ENCODE data around the gene PATJ. TPM values are rescaled to one million over a fixed set of nuclear protein-coding genes. Genes with fewer than 3 reads are reported as not detected.
A peak's percentile ranks its signal among the peaks of the same experiment; 100 is the strongest.

PATJ gene
- total and polyA plus RNA-seq, 2 experiments from 2014 or later: 35.3 to 68.4 TPM

DNA sequence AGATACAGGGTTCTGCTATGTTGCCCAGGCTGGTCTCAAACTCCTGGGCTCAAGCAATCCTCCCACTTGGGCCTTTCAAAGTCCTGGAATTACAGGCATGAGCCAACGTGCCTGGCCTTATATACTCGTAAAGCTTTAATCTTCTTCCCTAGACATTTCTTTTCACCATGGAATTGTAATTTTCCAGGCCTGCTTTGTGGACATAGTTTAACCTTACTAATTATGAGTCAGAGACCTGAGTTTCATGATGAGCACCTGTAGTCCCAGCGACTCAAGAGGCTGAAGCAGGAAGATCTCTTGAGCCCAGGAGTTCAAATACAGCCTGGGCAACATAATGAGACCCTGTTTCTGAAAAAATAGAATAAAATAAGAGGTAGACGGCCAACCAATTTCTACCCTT is 12.3 kb downstream of the PATJ start:
- peaks cover 2% of the 10 kb centered on the region for H3K27me3 Mint-ChIP-seq (ENCODE audit: insufficient read depth, low read depth, poor library complexity)
- Histone ChIP-seq H3F3A (replicated peaks; ENCODE audit: low read depth) (peaks cover 4% of the 10 kb centered on the region; the same call in 1 of the 2 replicates), H3K36me3 (ENCODE audit: insufficient read depth) (no peaks in the 10 kb centered on the region), H3K4me2 (no peak overlapping the region), H3K27ac (ENCODE audit: low read depth) (peak overlapping the region; percentile 77), H3K4me1 (ENCODE audit: insufficient read depth) (peaks cover 27% of the 10 kb centered on the region), H3K4me3 (no peak overlapping the region), H3K79me2 (replicated peaks; ENCODE audit: insufficient read depth) (peaks cover 100% of the 10 kb centered on the region), H4K20me1 (replicated peaks; ENCODE audit: insufficient read depth) (peaks cover 7% of the 10 kb centered on the region; the same call in 1 of the 2 replicates), H2AFZ (no peak overlapping the region), H3K27me3 (ENCODE audit: insufficient read depth) (no peaks in the 10 kb centered on the region), H3K9me2 (ENCODE audit: insufficient read depth) (no peaks in the 10 kb centered on the region)
- ATAC-seq: no peak
- H3K4me1 Mint-ChIP-seq: peaks cover 21% of the 10 kb centered on the region
- no peak overlapping the region for H3K27ac Mint-ChIP-seq
- H3K9me3 Mint-ChIP-seq: no peaks in the 10 kb centered on the region
- no peak for DNase-seq (ENCODE audit: low spot score)
- TF ChIP-seq NANOG (IDR thresholded peaks at IDR 0.05; ENCODE audit: borderline replicate concordance) (no peak), JUNB (IDR thresholded peaks at IDR 0.05; ENCODE audit: unreplicated experiment) (no peak)
- H3K36me3 Mint-ChIP-seq (ENCODE audit: low read depth): no peaks in the 10 kb centered on the region
- H3K4me3 Mint-ChIP-seq: no peak overlapping the region

DNA sequence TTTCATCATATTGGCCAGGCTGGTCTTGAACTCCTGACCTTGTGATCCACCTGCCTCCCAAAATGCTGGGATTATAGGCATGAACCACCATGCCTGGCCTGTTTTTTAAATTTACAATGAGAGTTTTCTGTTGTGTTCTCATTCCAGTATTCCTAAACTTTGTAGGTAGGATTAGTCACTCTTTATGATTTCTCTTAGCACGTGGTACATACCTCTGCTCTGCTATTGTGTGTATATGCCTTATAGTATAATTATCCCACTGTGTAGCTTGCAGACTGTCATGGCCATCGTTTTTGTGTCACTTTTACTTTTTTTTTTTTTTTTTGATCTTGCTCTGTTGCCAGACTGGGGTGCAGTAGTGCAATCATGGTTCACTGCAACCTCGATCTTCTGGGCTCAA is 14.5 kb downstream of the PATJ start:
- Histone ChIP-seq H3K9me2 (ENCODE audit: insufficient read depth) (no peaks in the 10 kb centered on the region), H3K4me2 (no peak overlapping the region), H2AFZ (no peak overlapping the region), H3K27ac (ENCODE audit: low read depth) (0 out of 2 replicates have a peak overlapping the region, but pooled peaks have one; percentile 20), H3K27me3 (ENCODE audit: insufficient read depth) (no peaks in the 10 kb centered on the region), H3K4me3 (no peak overlapping the region), H3F3A (replicated peaks; ENCODE audit: low read depth) (no peaks in the 10 kb centered on the region), H3K36me3 (ENCODE audit: insufficient read depth) (no peaks in the 10 kb centered on the region), H3K4me1 (ENCODE audit: insufficient read depth) (peaks cover 27% of the 10 kb centered on the region), H4K20me1 (replicated peaks; ENCODE audit: insufficient read depth) (peaks cover 16% of the 10 kb centered on the region), H3K79me2 (replicated peaks; ENCODE audit: insufficient read depth) (peaks cover 100% of the 10 kb centered on the region)
- DNase-seq (ENCODE audit: low spot score) (no peak), ATAC-seq (no peak)
- Mint-ChIP-seq H3K4me3 (no peak overlapping the region), H3K9me3 (no peaks in the 10 kb centered on the region), H3K27me3 (ENCODE audit: insufficient read depth, low read depth, poor library complexity) (no peaks in the 10 kb centered on the region), H3K27ac (no peak overlapping the region), H3K4me1 (peaks cover 21% of the 10 kb centered on the region), H3K36me3 (ENCODE audit: low read depth) (no peaks in the 10 kb centered on the region)
- no peak for TF ChIP-seq EZH2 (IDR thresholded peaks at IDR 0.05; ENCODE audit: low read depth, unreplicated experiment)
- no peak for TF ChIP-seq NANOG (IDR thresholded peaks at IDR 0.05; ENCODE audit: borderline replicate concordance)
- no peak for TF ChIP-seq STAT1 (IDR thresholded peaks at IDR 0.05; ENCODE audit: unreplicated experiment)
- TF ChIP-seq, protein P1, sequence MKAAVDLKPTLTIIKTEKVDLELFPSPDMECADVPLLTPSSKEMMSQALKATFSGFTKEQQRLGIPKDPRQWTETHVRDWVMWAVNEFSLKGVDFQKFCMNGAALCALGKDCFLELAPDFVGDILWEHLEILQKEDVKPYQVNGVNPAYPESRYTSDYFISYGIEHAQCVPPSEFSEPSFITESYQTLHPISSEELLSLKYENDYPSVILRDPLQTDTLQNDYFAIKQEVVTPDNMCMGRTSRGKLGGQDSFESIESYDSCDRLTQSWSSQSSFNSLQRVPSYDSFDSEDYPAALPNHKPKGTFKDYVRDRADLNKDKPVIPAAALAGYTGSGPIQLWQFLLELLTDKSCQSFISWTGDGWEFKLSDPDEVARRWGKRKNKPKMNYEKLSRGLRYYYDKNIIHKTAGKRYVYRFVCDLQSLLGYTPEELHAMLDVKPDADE (IDR thresholded peaks at IDR 0.05): no peak
- TF ChIP-seq, protein P2, sequence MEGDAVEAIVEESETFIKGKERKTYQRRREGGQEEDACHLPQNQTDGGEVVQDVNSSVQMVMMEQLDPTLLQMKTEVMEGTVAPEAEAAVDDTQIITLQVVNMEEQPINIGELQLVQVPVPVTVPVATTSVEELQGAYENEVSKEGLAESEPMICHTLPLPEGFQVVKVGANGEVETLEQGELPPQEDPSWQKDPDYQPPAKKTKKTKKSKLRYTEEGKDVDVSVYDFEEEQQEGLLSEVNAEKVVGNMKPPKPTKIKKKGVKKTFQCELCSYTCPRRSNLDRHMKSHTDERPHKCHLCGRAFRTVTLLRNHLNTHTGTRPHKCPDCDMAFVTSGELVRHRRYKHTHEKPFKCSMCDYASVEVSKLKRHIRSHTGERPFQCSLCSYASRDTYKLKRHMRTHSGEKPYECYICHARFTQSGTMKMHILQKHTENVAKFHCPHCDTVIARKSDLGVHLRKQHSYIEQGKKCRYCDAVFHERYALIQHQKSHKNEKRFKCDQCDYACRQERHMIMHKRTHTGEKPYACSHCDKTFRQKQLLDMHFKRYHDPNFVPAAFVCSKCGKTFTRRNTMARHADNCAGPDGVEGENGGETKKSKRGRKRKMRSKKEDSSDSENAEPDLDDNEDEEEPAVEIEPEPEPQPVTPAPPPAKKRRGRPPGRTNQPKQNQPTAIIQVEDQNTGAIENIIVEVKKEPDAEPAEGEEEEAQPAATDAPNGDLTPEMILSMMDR (conservative IDR thresholded peaks at IDR 0.05; ENCODE audit: low read depth in 2 of 2): no peak
- no peak for TF ChIP-seq ZNF331 (CRISPR knock-in tag; IDR thresholded peaks at IDR 0.05; ENCODE audit: low read depth)
- no peak for TF ChIP-seq CREB1 (CRISPR knock-in tag; IDR thresholded peaks at IDR 0.05; ENCODE audit: low read depth)
- TF ChIP-seq ZNF114 (CRISPR knock-in tag; IDR thresholded peaks at IDR 0.05): no peak
- no peak for TF ChIP-seq POLR2AphosphoS5 (IDR thresholded peaks at IDR 0.05; ENCODE audit: low read depth)
- no peak for TF ChIP-seq JUNB (IDR thresholded peaks at IDR 0.05; ENCODE audit: unreplicated experiment)
- TF ChIP-seq EZH2phosphoT487 (IDR thresholded peaks at IDR 0.05; ENCODE audit: unreplicated experiment): no peak
- TF ChIP-seq, protein P3, sequence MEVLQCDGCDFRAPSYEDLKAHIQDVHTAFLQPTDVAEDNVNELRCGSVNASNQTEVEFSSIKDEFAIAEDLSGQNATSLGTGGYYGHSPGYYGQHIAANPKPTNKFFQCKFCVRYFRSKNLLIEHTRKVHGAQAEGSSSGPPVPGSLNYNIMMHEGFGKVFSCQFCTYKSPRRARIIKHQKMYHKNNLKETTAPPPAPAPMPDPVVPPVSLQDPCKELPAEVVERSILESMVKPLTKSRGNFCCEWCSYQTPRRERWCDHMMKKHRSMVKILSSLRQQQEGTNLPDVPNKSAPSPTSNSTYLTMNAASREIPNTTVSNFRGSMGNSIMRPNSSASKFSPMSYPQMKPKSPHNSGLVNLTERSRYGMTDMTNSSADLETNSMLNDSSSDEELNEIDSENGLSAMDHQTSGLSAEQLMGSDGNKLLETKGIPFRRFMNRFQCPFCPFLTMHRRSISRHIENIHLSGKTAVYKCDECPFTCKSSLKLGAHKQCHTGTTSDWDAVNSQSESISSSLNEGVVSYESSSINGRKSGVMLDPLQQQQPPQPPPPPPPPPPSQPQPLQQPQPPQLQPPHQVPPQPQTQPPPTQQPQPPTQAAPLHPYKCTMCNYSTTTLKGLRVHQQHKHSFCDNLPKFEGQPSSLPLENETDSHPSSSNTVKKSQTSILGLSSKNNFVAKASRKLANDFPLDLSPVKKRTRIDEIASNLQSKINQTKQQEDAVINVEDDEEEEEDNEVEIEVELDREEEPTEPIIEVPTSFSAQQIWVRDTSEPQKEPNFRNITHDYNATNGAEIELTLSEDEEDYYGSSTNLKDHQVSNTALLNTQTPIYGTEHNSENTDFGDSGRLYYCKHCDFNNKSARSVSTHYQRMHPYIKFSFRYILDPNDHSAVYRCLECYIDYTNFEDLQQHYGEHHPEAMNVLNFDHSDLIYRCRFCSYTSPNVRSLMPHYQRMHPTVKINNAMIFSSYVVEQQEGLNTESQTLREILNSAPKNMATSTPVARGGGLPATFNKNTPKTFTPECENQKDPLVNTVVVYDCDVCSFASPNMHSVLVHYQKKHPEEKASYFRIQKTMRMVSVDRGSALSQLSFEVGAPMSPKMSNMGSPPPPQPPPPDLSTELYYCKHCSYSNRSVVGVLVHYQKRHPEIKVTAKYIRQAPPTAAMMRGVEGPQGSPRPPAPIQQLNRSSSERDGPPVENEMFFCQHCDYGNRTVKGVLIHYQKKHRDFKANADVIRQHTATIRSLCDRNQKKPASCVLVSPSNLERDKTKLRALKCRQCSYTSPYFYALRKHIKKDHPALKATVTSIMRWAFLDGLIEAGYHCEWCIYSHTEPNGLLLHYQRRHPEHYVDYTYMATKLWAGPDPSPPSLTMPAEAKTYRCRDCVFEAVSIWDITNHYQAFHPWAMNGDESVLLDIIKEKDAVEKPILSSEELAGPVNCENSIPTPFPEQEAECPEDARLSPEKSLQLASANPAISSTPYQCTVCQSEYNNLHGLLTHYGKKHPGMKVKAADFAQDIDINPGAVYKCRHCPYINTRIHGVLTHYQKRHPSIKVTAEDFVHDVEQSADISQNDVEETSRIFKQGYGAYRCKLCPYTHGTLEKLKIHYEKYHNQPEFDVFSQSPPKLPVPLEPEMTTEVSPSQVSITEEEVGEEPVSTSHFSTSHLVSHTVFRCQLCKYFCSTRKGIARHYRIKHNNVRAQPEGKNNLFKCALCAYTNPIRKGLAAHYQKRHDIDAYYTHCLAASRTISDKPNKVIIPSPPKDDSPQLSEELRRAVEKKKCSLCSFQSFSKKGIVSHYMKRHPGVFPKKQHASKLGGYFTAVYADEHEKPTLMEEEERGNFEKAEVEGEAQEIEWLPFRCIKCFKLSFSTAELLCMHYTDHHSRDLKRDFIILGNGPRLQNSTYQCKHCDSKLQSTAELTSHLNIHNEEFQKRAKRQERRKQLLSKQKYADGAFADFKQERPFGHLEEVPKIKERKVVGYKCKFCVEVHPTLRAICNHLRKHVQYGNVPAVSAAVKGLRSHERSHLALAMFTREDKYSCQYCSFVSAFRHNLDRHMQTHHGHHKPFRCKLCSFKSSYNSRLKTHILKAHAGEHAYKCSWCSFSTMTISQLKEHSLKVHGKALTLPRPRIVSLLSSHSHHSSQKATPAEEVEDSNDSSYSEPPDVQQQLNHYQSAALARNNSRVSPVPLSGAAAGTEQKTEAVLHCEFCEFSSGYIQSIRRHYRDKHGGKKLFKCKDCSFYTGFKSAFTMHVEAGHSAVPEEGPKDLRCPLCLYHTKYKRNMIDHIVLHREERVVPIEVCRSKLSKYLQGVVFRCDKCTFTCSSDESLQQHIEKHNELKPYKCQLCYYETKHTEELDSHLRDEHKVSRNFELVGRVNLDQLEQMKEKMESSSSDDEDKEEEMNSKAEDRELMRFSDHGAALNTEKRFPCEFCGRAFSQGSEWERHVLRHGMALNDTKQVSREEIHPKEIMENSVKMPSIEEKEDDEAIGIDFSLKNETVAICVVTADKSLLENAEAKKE (CRISPR knock-in tag; IDR thresholded peaks at IDR 0.05): no peak
